ENCODE data around the gene GPATCH2L.

GPATCH2L gene

DNA sequence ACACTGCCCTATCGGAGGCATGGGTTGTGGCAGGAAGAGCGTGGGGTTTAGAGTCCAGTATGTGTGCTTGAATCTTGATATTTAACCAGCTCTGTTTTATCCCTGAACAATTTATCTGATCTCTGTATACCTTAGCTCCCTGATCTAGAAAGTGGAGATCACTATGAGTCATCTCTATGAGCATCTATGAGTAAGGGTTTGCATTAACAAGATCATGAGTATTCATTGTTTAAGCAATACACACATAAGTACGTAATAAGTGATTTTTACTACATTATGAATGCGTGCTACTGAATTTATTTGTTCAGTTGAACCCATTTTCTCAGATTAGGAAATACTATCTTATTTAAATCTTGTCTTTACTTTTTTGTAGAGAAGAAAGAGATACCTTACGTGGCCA is 49.4 kb downstream of the GPATCH2L start:
- Histone ChIP-seq H3K9ac (ENCODE audit: low read length) (no peak overlapping the region), H3K4me3 (ENCODE audit: low read length) (no peak overlapping the region), H3K9me3 (ENCODE audit: insufficient read depth, low read length) (no peaks in the 10 kb centered on the region), H3K27me3 (ENCODE audit: low read depth, low read length) (no peaks in the 10 kb centered on the region), H3K79me2 (ENCODE audit: low read length) (no peaks in the 10 kb centered on the region), H2AFZ (ENCODE audit: low read depth, low read length) (no peak overlapping the region), H3K27ac (ENCODE audit: low read length) (no peak overlapping the region), H4K20me1 (ENCODE audit: insufficient read depth, low read length) (no peaks in the 10 kb centered on the region), H3K4me2 (ENCODE audit: low read length) (no peak overlapping the region), H3K4me1 (ENCODE audit: low read length) (peaks cover 8% of the 10 kb centered on the region), H3K36me3 (replicated peaks; ENCODE audit: low read depth, low read length) (peaks cover 38% of the 10 kb centered on the region)
- TF ChIP-seq CTCF (IDR thresholded peaks at IDR 0.05; ENCODE audit: low read depth, low read length), result no peak
- no peak for TF ChIP-seq EZH2phosphoT487 (IDR thresholded peaks at IDR 0.05; ENCODE audit: low read depth)

DNA sequence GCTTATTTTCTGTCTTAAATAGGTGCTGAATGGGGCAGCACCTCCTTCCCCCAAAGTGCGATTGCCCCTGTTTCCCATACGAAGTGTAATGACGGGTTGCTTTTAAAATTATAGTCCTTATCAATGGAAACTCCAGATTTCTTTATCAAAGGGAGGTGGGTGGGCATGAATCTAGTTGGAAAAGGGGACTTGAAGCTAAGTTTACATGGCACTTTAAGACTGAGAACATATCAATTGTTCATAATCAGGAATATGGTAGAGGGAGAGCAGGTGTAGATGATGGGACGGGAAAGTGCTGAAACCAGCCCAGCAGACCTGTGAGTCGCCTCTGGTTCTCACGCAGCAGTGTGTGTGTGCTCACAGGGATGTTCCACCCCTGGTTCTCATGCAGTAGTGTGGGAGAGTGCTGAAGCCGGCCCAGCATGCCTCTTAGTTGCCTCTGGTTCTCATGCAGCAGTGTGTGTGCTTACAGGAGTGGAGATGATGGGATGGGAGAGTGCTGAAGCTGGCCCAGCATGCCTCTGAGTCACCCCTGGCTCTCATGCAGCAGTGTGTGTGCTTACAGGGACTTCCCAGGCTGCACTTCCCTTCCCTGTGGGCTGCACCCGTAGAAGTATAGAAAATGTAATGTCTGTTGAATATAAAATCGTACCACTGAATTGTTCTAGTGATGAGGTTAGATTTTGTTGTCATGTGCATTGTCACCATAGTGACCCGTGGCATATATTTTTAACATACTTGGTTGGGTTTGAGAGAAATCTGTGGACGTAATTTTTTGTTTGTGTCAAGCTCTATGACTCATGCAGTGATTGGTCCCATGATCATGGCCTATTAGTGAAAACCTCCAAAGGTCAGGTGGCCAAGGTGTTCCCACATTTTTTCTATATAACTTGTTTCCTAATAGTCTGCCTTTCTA is 51.6 kb downstream of the GPATCH2L start:
- Histone ChIP-seq H3K36me3 (replicated peaks; ENCODE audit: low read depth, low read length) (peaks cover 34% of the 10 kb centered on the region), H3K27me3 (ENCODE audit: low read depth, low read length) (no peaks in the 10 kb centered on the region), H3K9me3 (ENCODE audit: insufficient read depth, low read length) (no peaks in the 10 kb centered on the region), H3K4me2 (ENCODE audit: low read length) (no peak overlapping the region), H3K4me3 (ENCODE audit: low read length) (no peak overlapping the region), H3K9ac (ENCODE audit: low read length) (no peak overlapping the region), H3K4me1 (ENCODE audit: low read length) (peaks cover 8% of the 10 kb centered on the region), H2AFZ (ENCODE audit: low read depth, low read length) (no peak overlapping the region), H4K20me1 (ENCODE audit: insufficient read depth, low read length) (no peaks in the 10 kb centered on the region), H3K27ac (ENCODE audit: low read length) (no peak overlapping the region), H3K79me2 (ENCODE audit: low read length) (no peaks in the 10 kb centered on the region)
- no peak for TF ChIP-seq CTCF (IDR thresholded peaks at IDR 0.05; ENCODE audit: low read depth, low read length)
- no peak for TF ChIP-seq EZH2phosphoT487 (IDR thresholded peaks at IDR 0.05; ENCODE audit: low read depth)

GRCh38 chr14:76204461-76205230 is 52.9 kb downstream of the GPATCH2L start:
- Histone ChIP-seq H3K4me1 (ENCODE audit: low read length) (peaks cover 8% of the 10 kb centered on the region), H2AFZ (ENCODE audit: low read depth, low read length) (no peak overlapping the region), H3K27ac (ENCODE audit: low read length) (no peak overlapping the region), H3K36me3 (replicated peaks; ENCODE audit: low read depth, low read length) (peaks cover 31% of the 10 kb centered on the region), H3K9me3 (ENCODE audit: insufficient read depth, low read length) (no peaks in the 10 kb centered on the region), H3K79me2 (ENCODE audit: low read length) (no peaks in the 10 kb centered on the region), H3K9ac (ENCODE audit: low read length) (no peak overlapping the region), H4K20me1 (ENCODE audit: insufficient read depth, low read length) (no peaks in the 10 kb centered on the region), H3K27me3 (ENCODE audit: low read depth, low read length) (no peaks in the 10 kb centered on the region), H3K4me2 (ENCODE audit: low read length) (no peak overlapping the region), H3K4me3 (ENCODE audit: low read length) (no peak overlapping the region)
- TF ChIP-seq EZH2phosphoT487 (IDR thresholded peaks at IDR 0.05; ENCODE audit: low read depth) (no peak), CTCF (IDR thresholded peaks at IDR 0.05; ENCODE audit: low read depth, low read length) (no peak)

DNA sequence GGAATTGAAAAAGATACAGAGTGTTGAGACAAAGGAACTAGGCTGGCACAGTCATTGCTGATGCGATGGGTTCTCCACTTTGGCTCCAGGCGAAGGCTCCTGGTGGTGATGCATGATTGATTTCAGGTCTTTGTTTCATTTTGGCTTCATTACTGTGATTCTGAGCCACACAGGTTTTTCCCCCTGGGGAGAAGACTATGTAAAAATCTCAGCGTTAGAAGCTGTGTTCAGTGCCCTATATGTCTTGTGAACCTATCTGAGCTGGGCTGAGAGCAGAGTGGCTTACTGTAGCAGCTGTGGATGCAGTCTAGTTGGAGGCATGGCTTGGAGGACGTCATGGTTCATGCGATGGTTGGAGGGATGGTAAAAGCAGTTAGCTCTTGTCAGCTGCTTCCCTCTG is 54.0 kb downstream of the GPATCH2L start:
- Histone ChIP-seq H3K36me3 (replicated peaks; ENCODE audit: low read depth, low read length) (peaks cover 31% of the 10 kb centered on the region), H3K4me3 (ENCODE audit: low read length) (no peak overlapping the region), H3K4me2 (ENCODE audit: low read length) (no peak overlapping the region), H2AFZ (ENCODE audit: low read depth, low read length) (no peak overlapping the region), H3K4me1 (ENCODE audit: low read length) (peaks cover 8% of the 10 kb centered on the region), H3K27ac (ENCODE audit: low read length) (no peak overlapping the region), H4K20me1 (ENCODE audit: insufficient read depth, low read length) (no peaks in the 10 kb centered on the region), H3K79me2 (ENCODE audit: low read length) (no peaks in the 10 kb centered on the region), H3K27me3 (ENCODE audit: low read depth, low read length) (no peaks in the 10 kb centered on the region), H3K9ac (ENCODE audit: low read length) (no peak overlapping the region), H3K9me3 (ENCODE audit: insufficient read depth, low read length) (no peaks in the 10 kb centered on the region)
- TF ChIP-seq CTCF (IDR thresholded peaks at IDR 0.05; ENCODE audit: low read depth, low read length) (no peak), EZH2phosphoT487 (IDR thresholded peaks at IDR 0.05; ENCODE audit: low read depth) (no peak)
